DOHH2 (cell line): ENCODE measurements around the gene GBP2.

ENCODE experiments used
- H3F3A ChIP-seq: fragments of 200-600 bp; sonication (generic), shearing (Covaris generic); 2 replicates; pipeline ENCODE4 v1.6.0; 2016; ENCODE audit warnings: antibody characterized with exemption, mild to moderate bottlenecking; ENCODE audit not compliant: control insufficient read depth, insufficient read depth
- H3K27ac ChIP-seq: fragments of 200-600 bp; sonication (generic); 2 replicates; pipeline ENCODE4 v1.5.1; 2014; ENCODE audit warnings: low read depth, mild to moderate bottlenecking, low read length, moderate library complexity
- H3K27me3 ChIP-seq: fragments of 200-600 bp; sonication (generic); 2 replicates; pipeline ENCODE4 v1.6.1; 2014; ENCODE audit warnings: mild to moderate bottlenecking, low read length, mixed read lengths; ENCODE audit not compliant: control insufficient read depth
- H3K36me3 ChIP-seq: fragments of 200-600 bp; sonication (generic); 2 replicates; pipeline ENCODE4 v1.6.1; 2014; ENCODE audit warnings: mild to moderate bottlenecking, low read length, moderate library complexity, mixed read lengths; ENCODE audit not compliant: control insufficient read depth
- H3K4me1 ChIP-seq: fragments of 200-600 bp; sonication (generic); 2 replicates; pipeline ENCODE4 v1.6.1; 2014; ENCODE audit warnings: mild to moderate bottlenecking, low read length, mixed read lengths; ENCODE audit not compliant: control insufficient read depth
- H3K4me2 ChIP-seq: fragments of 200-600 bp; sonication (generic); 2 replicates; pipeline ENCODE4 v1.6.0; 2014; ENCODE audit warnings: mild to moderate bottlenecking, low read length, moderate library complexity
- H3K4me3 ChIP-seq: fragments of 200-600 bp; sonication (generic); 2 replicates; pipeline ENCODE4 v1.5.1; 2014; ENCODE audit warnings: mild to moderate bottlenecking, low read length, mixed read lengths
- H3K79me2 ChIP-seq: fragments of 200-600 bp; sonication (generic); 2 replicates; pipeline ENCODE4 v1.6.1; 2014; ENCODE audit warnings: mild to moderate bottlenecking, low read length, mixed read lengths; ENCODE audit not compliant: control insufficient read depth
- H3K9me2 ChIP-seq: fragments of 200-600 bp; sonication (generic); replicated peaks from 2 replicates; pipeline ENCODE4 v1.6.1; 2014; ENCODE audit warnings: mild to moderate bottlenecking, low read length, mixed read lengths; ENCODE audit not compliant: control insufficient read depth
- H3K9me3 ChIP-seq: fragments of 200-600 bp; sonication (generic); 2 replicates; pipeline ENCODE4 v1.6.1; 2014; ENCODE audit warnings: antibody characterized with exemption, low read length, mixed read lengths; ENCODE audit not compliant: control insufficient read depth, insufficient read depth
- H4K20me1 ChIP-seq: fragments of 200-600 bp; sonication (generic); 2 replicates; pipeline ENCODE4 v1.6.0; 2014; ENCODE audit warnings: low read depth, mild to moderate bottlenecking, antibody characterized with exemption, low read length, moderate library complexity; ENCODE audit not compliant: control insufficient read depth, insufficient read depth
- CTCF ChIP-seq: fragments of 200-600 bp; sonication (generic); IDR thresholded peaks from one replicate; pipeline ENCODE4 v1.5.1; 2014; ENCODE audit warnings: antibody characterized with exemption, mild to moderate bottlenecking, low read depth, low read length; ENCODE audit not compliant: poor library complexity, severe bottlenecking
- EZH2phosphoT487 ChIP-seq: fragments of 200-600 bp; sonication (generic); IDR thresholded peaks from 2 replicates; pipeline ENCODE4 v1.6.1; 2017; ENCODE audit warnings: borderline replicate concordance, mild to moderate bottlenecking, antibody characterized with exemption, low read length, moderate library complexity, mixed read lengths

GBP2 gene

GRCh38 chr1:89102021-89102420, 23.9 kb downstream of the GBP2 start:
- Histone ChIP-seq H3F3A (no peaks in the 10 kb centered on the region), H3K4me2 (no peak overlapping the region), H3K36me3 (no peaks in the 10 kb centered on the region), H3K4me3 (no peak overlapping the region), H3K27me3 (no peaks in the 10 kb centered on the region), H3K79me2 (no peaks in the 10 kb centered on the region), H3K9me2 (no peaks in the 10 kb centered on the region), H3K27ac (no peak overlapping the region), H3K4me1 (no peaks in the 10 kb centered on the region), H4K20me1 (no peaks in the 10 kb centered on the region), H3K9me3 (no peaks in the 10 kb centered on the region)
- TF ChIP-seq EZH2phosphoT487 (no peak), CTCF (no peak)

DNA sequence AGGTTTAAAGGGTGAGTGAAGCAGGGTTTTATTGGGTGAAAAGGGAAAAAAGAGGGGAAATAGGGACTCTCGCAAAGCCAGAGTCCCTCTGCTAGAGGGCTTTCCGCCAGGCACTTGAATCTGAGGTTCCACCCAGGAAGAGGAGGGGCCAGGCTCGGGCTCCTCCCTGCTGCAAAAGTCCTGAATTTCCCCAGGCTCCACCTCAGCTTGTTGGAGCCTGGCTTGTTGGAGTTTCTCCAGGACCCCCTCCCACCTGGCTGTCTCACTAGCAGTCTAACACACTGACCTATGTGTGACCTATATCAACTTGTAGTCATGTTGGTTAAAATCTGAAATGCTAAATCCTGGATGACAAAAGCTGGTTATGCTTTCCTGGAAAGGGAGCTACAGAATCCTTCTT, 25.5 kb downstream of the GBP2 start:
- Histone ChIP-seq H3K4me3 (no peak overlapping the region), H3K36me3 (no peaks in the 10 kb centered on the region), H3K4me1 (no peaks in the 10 kb centered on the region), H3K27me3 (no peaks in the 10 kb centered on the region), H3K4me2 (no peak overlapping the region), H3K9me2 (no peaks in the 10 kb centered on the region), H3K27ac (no peak overlapping the region), H3F3A (no peaks in the 10 kb centered on the region), H3K79me2 (no peaks in the 10 kb centered on the region), H4K20me1 (no peaks in the 10 kb centered on the region), H3K9me3 (no peaks in the 10 kb centered on the region)
- TF ChIP-seq CTCF (no peak), EZH2phosphoT487 (no peak)

DNA sequence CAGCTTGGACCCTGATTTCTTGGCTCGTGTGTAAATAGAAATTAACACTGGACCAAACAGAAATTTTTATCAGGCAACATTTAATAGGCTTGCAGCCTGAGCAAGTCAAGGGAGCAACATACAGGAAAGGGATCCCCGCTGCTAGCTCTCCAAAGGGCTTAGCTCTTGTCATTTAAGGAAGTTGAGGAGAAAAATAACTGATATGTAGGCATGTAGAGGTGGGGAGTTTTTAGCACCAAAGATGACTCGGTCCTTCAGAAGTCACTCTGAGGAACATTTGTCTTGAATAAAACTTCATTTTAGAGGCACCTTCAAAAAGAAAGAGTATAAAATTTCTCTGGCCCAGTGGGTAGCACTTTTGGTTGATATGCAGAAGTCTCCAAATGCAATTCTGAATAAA, 27.1 kb downstream of the GBP2 start:
- Histone ChIP-seq H3K27ac (no peak overlapping the region), H3K36me3 (no peaks in the 10 kb centered on the region), H3K9me3 (no peaks in the 10 kb centered on the region), H3K4me2 (no peak overlapping the region), H3F3A (no peaks in the 10 kb centered on the region), H3K4me1 (no peaks in the 10 kb centered on the region), H3K79me2 (no peaks in the 10 kb centered on the region), H4K20me1 (no peaks in the 10 kb centered on the region), H3K9me2 (no peaks in the 10 kb centered on the region), H3K4me3 (no peak overlapping the region), H3K27me3 (no peaks in the 10 kb centered on the region)
- TF ChIP-seq CTCF (no peak), EZH2phosphoT487 (no peak)

- no peaks in the 10 kb centered on the region for H4K20me1 ChIP-seq
- H3F3A ChIP-seq = no peaks in the 10 kb centered on the region
- H3K27ac ChIP-seq = no peak overlapping the region
- no peak overlapping the region for H3K4me2 ChIP-seq
- no peaks in the 10 kb centered on the region for H3K27me3 ChIP-seq
- no peaks in the 10 kb centered on the region for H3K9me3 ChIP-seq
- no peaks in the 10 kb centered on the region for H3K79me2 ChIP-seq
- H3K36me3 ChIP-seq = no peaks in the 10 kb centered on the region
- no peaks in the 10 kb centered on the region for H3K9me2 ChIP-seq
- H3K4me3 ChIP-seq = no peak overlapping the region
- no peak for TF ChIP-seq CTCF
- no peak for TF ChIP-seq EZH2phosphoT487
- no peaks in the 10 kb centered on the region for H3K4me1 ChIP-seq
Observed at GRCh38 chr1:89095737-89096136, 30.2 kb downstream of the GBP2 start.
